H1 (cell line): ENCODE data around the gene SHISAL1. TPM values are rescaled to one million over a fixed set of nuclear protein-coding genes. Genes with fewer than 3 reads are reported as not detected.

Experiments
- CBX8 ChIP-seq: fragments of 300-800, 300-1000 bp; sonication (generic); IDR thresholded peaks from 2 replicates; pipeline ENCODE4 v1.7.1; 2016; ENCODE audit warnings: low read depth, low read length, borderline replicate concordance
- POLR2AphosphoS5 ChIP-seq: IDR thresholded peaks from 2 replicates; pipeline ENCODE4 v1.6.1; 2011; ENCODE audit warnings: low read depth, low read length
- polyA plus RNA-seq, 7 experiments: library from polyadenylated mRNA; depleted of rRNA in 3 of 7; stranded (reverse) in 5 of 7; unstranded in 2 of 7; fragments of >200 nt in 5 of 7; fragments of 200-250 nt in 2 of 7; gene quantifications; 1 replicate in 5 of 7; 2 replicates in 1 of 7; 4 replicates in 1 of 7; pipeline versions ENCODE4 v1.2.1 to v1.2.3, GENCODE V29; 2011 to 2013; ENCODE audit warnings: missing spikeins in 2 of 7, mixed read lengths in 2 of 7
- total RNA-seq: library from RNA; stranded (reverse); fragmentation: NEBNext Ultra II Directional; extraction: Animal tissue kit (Norgen Biotek cat#: 25700); gene quantifications from 2 replicates; pipeline ENCODE4 v1.2.1, GENCODE V29; 2021

Gene SHISAL1
- total and polyA plus RNA-seq, 2 of the 8 experiments (the other 6 are each of a cell fraction or from before 2014, with no cell fraction given) = 3.7 to 5.8 TPM

GRCh38 chr22:44289414-44290171 lies 23.2 kb downstream of the SHISAL1 start (continued):
- TF ChIP-seq CBX8 (no peak), POLR2AphosphoS5 (no peak)
